T-helper 17 cell (primary cell): Measurements from ENCODE around the gene ANKRD28. TPM values are rescaled to one million over a fixed set of nuclear protein-coding genes. Genes with fewer than 3 reads are reported as not detected.

Experiments
- ATAC-seq: fragments of 150-1000 bp; cut with Tn5 transposase; 2 replicates; pipeline ENCODE4 v1.10.0; 2021; ENCODE audit warnings: mild to moderate bottlenecking, moderate library complexity
- DNase-seq, 3 donors: peaks; one replicate each; pipeline versions ENCODE4 v3.0.0 to v3.0.0-alpha.2; 2020 to 2021
- H3K9me3 ChIP-seq: one replicate; pipeline ENCODE4 v1.7.0; 2013; ENCODE audit warnings: low read length, mild to moderate bottlenecking; ENCODE audit not compliant: control insufficient read depth, poor library complexity, severe bottlenecking
- H3K27ac Mint-ChIP-seq: one replicate; pipeline ENCODE4 v1.8.0; 2022; ENCODE audit warnings: mild to moderate bottlenecking, moderate library complexity, mixed read lengths
- H3K27me3 Mint-ChIP-seq: one replicate; pipeline ENCODE4 v1.8.0; 2022; ENCODE audit warnings: mixed read lengths
- H3K36me3 Mint-ChIP-seq: one replicate; pipeline ENCODE4 v1.8.0; 2022; ENCODE audit warnings: low read depth, mixed read lengths
- H3K4me1 Mint-ChIP-seq: one replicate; pipeline ENCODE4 v1.8.0; 2022; ENCODE audit warnings: mild to moderate bottlenecking, mixed read lengths
- H3K4me3 Mint-ChIP-seq: one replicate; pipeline ENCODE4 v1.8.0; 2022; ENCODE audit warnings: mild to moderate bottlenecking, moderate library complexity, mixed read lengths
- total RNA-seq, 4 donors: library from RNA in 2 of 4; stranded (reverse) in 2 of 4; gene quantifications; one replicate each; pipeline ENCODE4 v1.2.3 and lab custom pipeline; 2022 to 2026

The ANKRD28 gene
- total RNA-seq, 2 donors from 2014 or later = 86.2 to 105 TPM

GRCh38 chr3:15726043-15726442 is 71.7 kb downstream of the ANKRD28 start:
- Mint-ChIP-seq H3K4me1 (peaks cover 23% of the 10 kb centered on the region), H3K4me3 (no peak overlapping the region), H3K36me3 (peaks cover 3% of the 10 kb centered on the region), H3K27me3 (no peaks in the 10 kb centered on the region), H3K27ac (peak overlapping the region; percentile 11)
- H3K9me3 ChIP-seq = no peaks in the 10 kb centered on the region
- no peak for ATAC-seq
- no peak for DNase-seq

DNA sequence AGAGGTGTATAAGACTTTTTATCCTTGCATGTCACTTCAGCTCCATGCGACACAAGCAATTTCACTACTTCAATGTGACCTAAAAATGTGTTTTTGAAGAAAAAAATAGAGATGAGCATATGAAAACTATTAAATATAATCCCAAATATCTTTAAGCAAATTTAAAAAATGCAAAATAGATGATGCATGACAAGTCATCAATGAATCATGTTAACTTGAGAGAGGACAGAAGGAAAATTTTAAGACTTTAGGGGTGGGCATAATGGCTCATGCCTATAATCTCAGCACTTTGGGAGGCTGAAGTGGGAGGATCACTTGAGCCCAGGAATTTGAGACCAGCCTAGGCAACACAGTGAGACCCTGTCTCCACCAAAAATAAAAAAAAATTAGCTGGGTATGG is 73.3 kb downstream of the ANKRD28 start:
- no peak for DNase-seq
- peaks cover 22% of the 10 kb centered on the region for H3K4me1 Mint-ChIP-seq
- peak overlapping the region; percentile 73 for H3K27ac Mint-ChIP-seq
- no peaks in the 10 kb centered on the region for H3K9me3 ChIP-seq
- no peak for ATAC-seq
- no peak overlapping the region for H3K4me3 Mint-ChIP-seq
- peaks cover 10% of the 10 kb centered on the region for H3K36me3 Mint-ChIP-seq
- H3K27me3 Mint-ChIP-seq = no peaks in the 10 kb centered on the region

DNA sequence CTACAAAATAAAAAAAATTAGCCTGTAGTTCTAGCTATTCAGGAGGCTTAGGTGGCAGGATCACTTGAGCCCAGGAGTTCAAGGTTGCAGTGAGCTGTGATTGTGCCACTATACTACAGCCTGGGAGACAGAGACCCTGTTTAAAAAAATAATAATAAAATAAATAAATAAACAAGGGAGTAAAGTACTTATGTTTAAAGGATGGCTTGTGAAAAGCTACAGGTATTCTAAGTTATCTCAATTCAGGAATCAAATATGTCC is 74.2 kb downstream of the ANKRD28 start:
- H3K9me3 ChIP-seq = no peaks in the 10 kb centered on the region
- peaks cover 18% of the 10 kb centered on the region for H3K4me1 Mint-ChIP-seq
- H3K27ac Mint-ChIP-seq = no peak overlapping the region
- H3K27me3 Mint-ChIP-seq = no peaks in the 10 kb centered on the region
- ATAC-seq = no peak
- no peak overlapping the region for H3K4me3 Mint-ChIP-seq
- DNase-seq = no peak
- peaks cover 7% of the 10 kb centered on the region for H3K36me3 Mint-ChIP-seq

DNA sequence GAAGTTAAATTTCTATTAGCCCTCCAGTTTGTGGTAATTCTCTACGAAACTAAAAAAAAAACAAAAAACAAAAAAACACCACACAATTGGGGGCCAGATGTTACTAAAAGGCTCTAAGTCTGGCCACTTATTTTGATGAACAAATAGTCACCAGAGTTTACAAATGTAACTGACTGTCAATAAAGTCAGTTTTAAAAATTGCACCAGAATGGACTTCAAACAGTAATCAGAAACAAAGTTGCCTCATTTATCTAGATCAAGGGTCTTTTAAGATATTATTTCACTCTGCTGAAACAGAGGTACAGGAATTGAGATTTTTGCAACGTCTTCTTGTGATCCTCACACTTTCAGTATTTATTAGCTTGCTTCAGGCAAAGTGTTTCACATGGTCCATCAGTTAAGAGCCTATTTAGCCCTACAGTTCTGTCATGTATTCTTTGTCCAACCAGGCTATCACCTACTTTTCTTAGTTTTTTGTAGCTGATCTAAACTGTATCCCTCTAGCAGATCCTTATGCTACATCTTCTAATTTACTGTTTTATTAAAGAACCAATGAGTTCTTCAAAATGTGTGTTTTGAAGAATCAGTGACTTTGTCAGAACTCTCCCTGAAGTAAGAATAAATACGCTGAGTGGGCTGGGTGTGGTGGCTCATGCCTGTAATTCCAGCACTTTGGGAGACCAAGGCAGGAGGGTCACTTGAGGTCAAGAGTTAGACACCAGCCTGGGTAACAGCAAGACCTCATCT is 74.7 kb downstream of the ANKRD28 start:
- Mint-ChIP-seq H3K4me3 (no peak overlapping the region), H3K27me3 (no peaks in the 10 kb centered on the region), H3K4me1 (peaks cover 18% of the 10 kb centered on the region), H3K27ac (no peak overlapping the region), H3K36me3 (peaks cover 7% of the 10 kb centered on the region)
- DNase-seq (no peak), ATAC-seq (no peak)
- no peaks in the 10 kb centered on the region for H3K9me3 ChIP-seq

DNA sequence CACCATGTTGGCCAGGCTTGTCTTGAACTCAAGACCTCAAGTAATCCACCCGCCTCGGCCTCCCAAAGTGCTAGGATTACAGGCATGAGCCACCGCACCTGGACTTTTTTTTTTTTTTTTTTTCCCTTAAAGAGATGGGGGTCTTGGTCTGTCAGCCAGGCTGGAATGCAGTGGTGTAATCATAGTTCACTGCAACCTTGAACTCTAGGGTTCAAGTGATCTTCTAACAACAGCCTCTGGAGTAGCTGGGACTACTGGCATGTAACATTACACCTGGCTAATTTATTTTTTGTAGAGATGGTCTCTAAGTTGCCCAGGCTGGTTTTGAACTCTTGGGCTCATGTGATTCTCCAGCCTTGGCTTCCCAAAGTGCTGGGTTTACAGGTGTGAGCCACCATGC is 81.6 kb downstream of the ANKRD28 start:
- DNase-seq (no peak), ATAC-seq (no peak)
- H3K9me3 ChIP-seq = no peaks in the 10 kb centered on the region
- H3K36me3 Mint-ChIP-seq = peaks cover 9% of the 10 kb centered on the region
- H3K27me3 Mint-ChIP-seq = no peaks in the 10 kb centered on the region
- H3K27ac Mint-ChIP-seq = peak overlapping the region; percentile 65
- H3K4me3 Mint-ChIP-seq = no peak overlapping the region
- H3K4me1 Mint-ChIP-seq = peaks cover 6% of the 10 kb centered on the region

GRCh38 chr3:15714448-15714847 is 83.3 kb downstream of the ANKRD28 start:
- DNase-seq (no peak), ATAC-seq (no peak)
- no peaks in the 10 kb centered on the region for H3K9me3 ChIP-seq
- Mint-ChIP-seq H3K27ac (no peak overlapping the region), H3K4me3 (no peak overlapping the region), H3K4me1 (peaks cover 2% of the 10 kb centered on the region), H3K36me3 (peaks cover 2% of the 10 kb centered on the region), H3K27me3 (no peaks in the 10 kb centered on the region)

DNA sequence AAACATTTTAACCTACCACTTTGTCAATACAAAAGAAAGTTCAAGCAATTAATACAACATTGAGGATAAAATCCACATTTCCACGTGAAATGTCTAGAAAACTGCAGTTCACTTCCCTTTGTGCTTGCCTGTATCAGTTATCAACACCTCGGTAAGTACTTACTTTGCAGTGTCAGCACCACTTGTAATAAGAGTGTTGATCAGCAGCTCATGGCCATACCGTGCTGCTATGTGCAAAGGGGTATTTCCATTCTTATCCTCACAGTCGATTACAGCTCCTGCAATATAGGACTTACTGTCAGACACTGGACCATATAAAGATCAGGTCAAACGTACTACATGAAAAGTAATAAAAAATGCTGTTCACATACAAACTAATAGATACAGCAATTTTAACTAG is 84.4 kb downstream of the ANKRD28 start:
- no peak for ATAC-seq
- no peaks in the 10 kb centered on the region for H3K9me3 ChIP-seq
- Mint-ChIP-seq H3K4me3 (no peak overlapping the region), H3K27ac (no peak overlapping the region), H3K36me3 (peaks cover 9% of the 10 kb centered on the region), H3K27me3 (no peaks in the 10 kb centered on the region), H3K4me1 (peaks cover 2% of the 10 kb centered on the region)
- DNase-seq = no peak

DNA sequence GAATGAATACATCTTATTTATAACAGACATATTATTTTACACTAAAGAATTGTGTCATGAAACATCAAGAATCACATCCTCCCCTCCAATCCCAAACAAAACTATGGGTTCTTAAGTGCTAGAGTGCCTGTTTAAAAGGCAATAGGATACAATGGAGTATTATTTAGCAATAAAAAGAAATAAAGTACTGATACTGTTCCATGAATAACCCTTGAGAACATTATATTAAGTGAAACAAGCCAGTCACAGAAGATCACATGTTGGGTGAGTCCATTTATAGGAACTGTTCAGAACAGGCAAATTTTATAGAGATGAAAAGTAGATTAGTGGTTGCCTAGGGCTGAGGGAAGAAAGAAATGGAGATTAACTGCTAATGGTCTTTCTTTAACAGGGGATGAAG is 86.5 kb downstream of the ANKRD28 start:
- H3K4me3 Mint-ChIP-seq = no peak overlapping the region
- no peak for DNase-seq
- no peaks in the 10 kb centered on the region for H3K9me3 ChIP-seq
- peaks cover 17% of the 10 kb centered on the region for H3K36me3 Mint-ChIP-seq
- H3K27ac Mint-ChIP-seq = no peak overlapping the region
- no peak for ATAC-seq
- no peaks in the 10 kb centered on the region for H3K27me3 Mint-ChIP-seq
- peaks cover 2% of the 10 kb centered on the region for H3K4me1 Mint-ChIP-seq

GRCh38 chr3:15708882-15709677 is 88.7 kb downstream of the ANKRD28 start:
- H3K4me3 Mint-ChIP-seq = no peak overlapping the region
- peaks cover 20% of the 10 kb centered on the region for H3K36me3 Mint-ChIP-seq
- ATAC-seq = no peak
- peak overlapping the region; percentile 6 for H3K27ac Mint-ChIP-seq
- H3K4me1 Mint-ChIP-seq = peaks cover 4% of the 10 kb centered on the region
- no peak for DNase-seq
- H3K9me3 ChIP-seq = no peaks in the 10 kb centered on the region
- H3K27me3 Mint-ChIP-seq = no peaks in the 10 kb centered on the region

DNA sequence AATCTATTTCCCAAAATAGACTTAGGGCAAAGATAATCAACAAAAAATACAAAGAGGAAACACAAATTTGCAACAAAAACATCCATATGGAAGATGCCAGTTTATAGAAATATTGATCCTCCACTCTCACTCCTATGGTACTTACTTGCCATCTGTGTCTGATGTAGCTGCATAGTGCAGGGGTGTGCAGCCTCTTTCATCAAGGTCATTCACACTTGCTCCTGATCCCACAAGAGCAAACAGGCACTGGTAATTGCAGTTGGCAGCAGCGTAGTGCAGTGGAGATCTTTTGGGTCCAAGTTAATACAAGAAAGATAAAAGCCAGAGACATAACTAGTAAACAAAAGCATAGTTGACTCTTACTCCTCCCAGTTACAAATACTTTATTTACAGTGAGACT is 90.0 kb downstream of the ANKRD28 start:
- H3K27me3 Mint-ChIP-seq = no peaks in the 10 kb centered on the region
- peak overlapping the region; percentile 39 for H3K4me3 Mint-ChIP-seq
- ATAC-seq (no peak), DNase-seq (no peak)
- H3K27ac Mint-ChIP-seq = no peak overlapping the region
- H3K36me3 Mint-ChIP-seq = peaks cover 21% of the 10 kb centered on the region
- no peaks in the 10 kb centered on the region for H3K9me3 ChIP-seq
- peaks cover 4% of the 10 kb centered on the region for H3K4me1 Mint-ChIP-seq

GRCh38 chr3:15703346-15703745 is 94.4 kb downstream of the ANKRD28 start:
- Mint-ChIP-seq H3K4me1 (peaks cover 2% of the 10 kb centered on the region), H3K27ac (no peak overlapping the region), H3K36me3 (peaks cover 14% of the 10 kb centered on the region), H3K27me3 (no peaks in the 10 kb centered on the region), H3K4me3 (no peak overlapping the region)
- ATAC-seq = no peak
- no peak for DNase-seq
- no peaks in the 10 kb centered on the region for H3K9me3 ChIP-seq

GRCh38 chr3:15694628-15695027 is 103.2 kb downstream of the ANKRD28 start:
- Mint-ChIP-seq H3K4me3 (no peak overlapping the region), H3K27me3 (no peaks in the 10 kb centered on the region), H3K36me3 (peaks cover 8% of the 10 kb centered on the region), H3K27ac (no peak overlapping the region), H3K4me1 (peaks cover 4% of the 10 kb centered on the region)
- no peak for ATAC-seq
- H3K9me3 ChIP-seq = no peaks in the 10 kb centered on the region
- DNase-seq = no peak

GRCh38 chr3:15693355-15693754 is 104.4 kb downstream of the ANKRD28 start:
- DNase-seq (no peak), ATAC-seq (no peak)
- Mint-ChIP-seq H3K4me1 (peaks cover 4% of the 10 kb centered on the region), H3K27me3 (no peaks in the 10 kb centered on the region), H3K4me3 (no peak overlapping the region), H3K27ac (no peak overlapping the region), H3K36me3 (peaks cover 6% of the 10 kb centered on the region)
- H3K9me3 ChIP-seq = no peaks in the 10 kb centered on the region

- no peaks in the 10 kb centered on the region for H3K9me3 ChIP-seq
- Mint-ChIP-seq H3K27ac (no peak overlapping the region), H3K36me3 (peaks cover 6% of the 10 kb centered on the region), H3K4me3 (no peak overlapping the region), H3K27me3 (no peaks in the 10 kb centered on the region), H3K4me1 (peaks cover 4% of the 10 kb centered on the region)
- no peak for DNase-seq
- ATAC-seq = no peak
Measured at GRCh38 chr3:15690748-15691147, 107.0 kb downstream of the ANKRD28 start.
